D721Med (cell line): ENCODE data around the gene PKD1L1.

ENCODE experiments used
- DNase-seq: peaks from one replicate; pipeline ENCODE4 v3.0.0; 2011; ENCODE audit warnings: low spot score; ENCODE audit not compliant: insufficient read length
- FAIRE-seq: peaks from 2 replicates; lab custom pipeline; 2011; peaks lifted over from hg19 to GRCh38; lab: Jason Lieb, UNC
- CTCF ChIP-seq: IDR thresholded peaks from 2 replicates; pipeline ENCODE4 v1.5.1; 2012; ENCODE audit warnings: mild to moderate bottlenecking, control low read depth; ENCODE audit not compliant: insufficient read depth; ENCODE audit errors: missing control alignments

The PKD1L1 gene

DNA sequence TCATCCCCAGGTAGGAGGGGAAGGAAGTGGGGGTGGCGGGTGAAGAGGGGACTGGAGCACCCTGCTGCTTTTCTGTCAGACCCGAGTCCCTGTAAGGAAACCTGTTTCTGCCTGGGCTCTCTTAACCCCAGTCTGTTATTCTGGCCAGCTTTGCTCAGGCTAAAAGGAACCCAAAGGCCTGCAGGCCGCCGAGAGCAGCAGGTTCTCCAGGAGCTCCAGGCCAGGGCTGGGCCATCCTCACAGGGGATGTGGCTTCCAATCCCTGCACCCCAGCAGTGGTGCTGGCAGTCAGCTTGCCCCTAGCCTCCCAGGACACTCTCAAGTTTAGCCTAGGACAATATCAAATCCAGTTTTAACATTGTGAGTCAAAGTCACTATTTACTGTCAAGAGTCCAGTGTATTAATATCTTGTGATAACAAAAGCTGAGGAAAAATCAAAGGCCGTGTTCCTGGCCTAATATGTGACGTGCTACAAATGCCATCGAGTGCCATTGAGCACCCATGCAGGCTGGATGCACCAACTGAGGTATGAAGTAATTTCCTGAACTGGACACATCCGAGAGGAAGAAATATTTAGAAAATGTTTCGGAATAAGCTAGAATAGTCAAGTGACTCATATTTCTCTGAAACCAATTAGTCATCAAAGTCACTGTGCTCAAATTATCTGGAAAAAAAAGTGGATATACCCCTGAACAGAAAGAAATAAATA lies 7.0 kb downstream of the PKD1L1 start:
- FAIRE-seq (no peak), DNase-seq (no peak)
- no peak for TF ChIP-seq CTCF

- no peak for DNase-seq
- no peak for FAIRE-seq
- TF ChIP-seq CTCF: no peak
These were observed 7.9 kb downstream of the PKD1L1 start for GRCh38 chr7:47940088-47941013.

- TF ChIP-seq CTCF: no peak
- FAIRE-seq (no peak), DNase-seq (no peak)
These were observed 8.7 kb downstream of the PKD1L1 start for GRCh38 chr7:47939425-47940036.

- TF ChIP-seq CTCF: no peak
- FAIRE-seq (no peak), DNase-seq (no peak)
These were observed 9.6 kb downstream of the PKD1L1 start for GRCh38 chr7:47938574-47939165.

GRCh38 chr7:47937711-47938573 lies 10.3 kb downstream of the PKD1L1 start:
- DNase-seq: no peak
- TF ChIP-seq CTCF: no peak
- no peak for FAIRE-seq

GRCh38 chr7:47937065-47937687 lies 11.1 kb downstream of the PKD1L1 start:
- TF ChIP-seq CTCF: no peak
- no peak for FAIRE-seq
- no peak for DNase-seq
